ENCODE measurements around the gene HOXB1. TPM values are rescaled to one million over a fixed set of nuclear protein-coding genes. Genes with fewer than 3 reads are reported as not detected.

The HOXB1 gene
- total and polyA plus RNA-seq, 2 of the 8 experiments (the other 6 are each of a cell fraction or from before 2014, with no cell fraction given): not detected

GRCh38 chr17:48487221-48487620 lies 43.6 kb downstream of the HOXB1 start:
- no peak for TF ChIP-seq SP2 (IDR thresholded peaks at IDR 0.05; ENCODE audit: low read length)
- TF ChIP-seq TCF12 (IDR thresholded peaks at IDR 0.05; ENCODE audit: low read depth, low read length): no peak
- no peak overlapping the region for H2BK20ac ChIP-seq (ENCODE audit: low read length)
- H3K23ac ChIP-seq (ENCODE audit: insufficient read length): no peak overlapping the region
- H3K4ac ChIP-seq (replicated peaks; ENCODE audit: insufficient read length, low read depth, low read length): no peak overlapping the region
- no peak overlapping the region for H2AFZ ChIP-seq (ENCODE audit: low read length)
- FAIRE-seq (no peak), DNase-seq (ENCODE audit: low read depth in 1 of 2, low spot score in 2 of 2) (no peak)
- no peaks in the 10 kb centered on the region for H3K36me3 ChIP-seq (ENCODE audit: control insufficient read depth in 2 of 4, insufficient read depth in 4 of 4, low read length in 3 of 4)
- H3K27me3 ChIP-seq (replicated peaks in 1 of 4; ENCODE audit: control insufficient read depth in 3 of 4, extremely low read depth in 1 of 4, insufficient read depth in 3 of 4, low read length in 3 of 4): peaks cover 3 to 19% (median 14%) of the 10 kb centered on the region in 4 experiments
- no peak overlapping the region for H3K56ac ChIP-seq (replicated peaks; ENCODE audit: insufficient read length, low read depth, low read length)
- no peak overlapping the region for H3K4me3 ChIP-seq (ENCODE audit: extremely low read depth in 1 of 4, insufficient read depth in 2 of 4, low read depth in 3 of 4, low read length in 4 of 4)
- no peaks in the 10 kb centered on the region for H4K20me1 ChIP-seq (replicated peaks in 1 of 2; ENCODE audit: control insufficient read depth in 1 of 2, insufficient read depth in 2 of 2, low read length in 2 of 2)
- H2AK5ac ChIP-seq (ENCODE audit: low read depth, low read length): no peak overlapping the region
- peaks cover 0 to 5% (median 2%) of the 10 kb centered on the region in 4 experiments; a peak in 4 of 7 replicates for H3K4me1 ChIP-seq (replicated peaks in 1 of 4; ENCODE audit: control insufficient read depth in 3 of 4, insufficient read depth in 4 of 4, low read length in 3 of 4)
- no peak overlapping the region for H4K8ac ChIP-seq (ENCODE audit: extremely low read depth, insufficient read depth, low read length)
- H2BK12ac ChIP-seq (ENCODE audit: low read depth, low read length): no peak overlapping the region
- ChIA-PET POLR2A (ENCODE audit: partially characterized antibody) (no interaction called here), CTCF (ENCODE audit: partially characterized antibody) (interaction anchor here (0.6 to 1.7 kb wide), 4 partner anchors 14 to 227 kb away, joined by 3 read pairs; no protein-coding TSS in a partner anchor)
- WGBS, 2 experiments (ENCODE audit: extremely low coverage in 1 of 2, insufficient coverage in 1 of 2, insufficient read length in 1 of 2, insufficient replicate concordance in 2 of 2, low coverage in 1 of 2, low lambda C conversion rate in 2 of 2, missing lambda C conversion rate in 1 of 2): 94% methylated on average over 2 of the region's 2 CpGs; no CpG with 5 or more reads in 1 of the 2 experiments
- no peaks in the 10 kb centered on the region for H3K79me1 ChIP-seq (ENCODE audit: low read depth, low read length)
- no peaks in the 10 kb centered on the region for H3K9me3 ChIP-seq (ENCODE audit: insufficient read depth in 2 of 2, low read depth in 1 of 2, low read length in 1 of 2)
- H4K5ac ChIP-seq (ENCODE audit: insufficient read length, low read depth, low read length): no peak overlapping the region
- no peak overlapping the region for H2BK120ac ChIP-seq (replicated peaks; ENCODE audit: low read depth, low read length)
- H3K4me2 ChIP-seq (ENCODE audit: insufficient read depth in 1 of 2, low read depth in 2 of 2, low read length in 2 of 2): no peak overlapping the region
- no peaks in the 10 kb centered on the region for H3K23me2 ChIP-seq (ENCODE audit: low read depth, low read length)
- H2BK15ac ChIP-seq (ENCODE audit: low read length): no peak overlapping the region
- H3K18ac ChIP-seq (ENCODE audit: extremely low read depth, low read length): no peak overlapping the region
- no peak overlapping the region for H3K14ac ChIP-seq (ENCODE audit: insufficient read length)
- no peak overlapping the region for H2BK5ac ChIP-seq (ENCODE audit: low read depth, low read length)
- no peaks in the 10 kb centered on the region for H3K79me2 ChIP-seq (ENCODE audit: control insufficient read depth in 1 of 2, insufficient read depth in 2 of 2, low read length in 2 of 2)
- no peak overlapping the region for H3K27ac ChIP-seq (ENCODE audit: low read depth, low read length)
- no peak overlapping the region for H4K91ac ChIP-seq (replicated peaks; ENCODE audit: insufficient read length, low read length)
- H3K9ac ChIP-seq (replicated peaks in 1 of 4; ENCODE audit: extremely low read depth in 1 of 4, low read depth in 3 of 4, low read length in 3 of 4): no peak overlapping the region
